ENCODE measurements around the gene TUBD1.

DNA sequence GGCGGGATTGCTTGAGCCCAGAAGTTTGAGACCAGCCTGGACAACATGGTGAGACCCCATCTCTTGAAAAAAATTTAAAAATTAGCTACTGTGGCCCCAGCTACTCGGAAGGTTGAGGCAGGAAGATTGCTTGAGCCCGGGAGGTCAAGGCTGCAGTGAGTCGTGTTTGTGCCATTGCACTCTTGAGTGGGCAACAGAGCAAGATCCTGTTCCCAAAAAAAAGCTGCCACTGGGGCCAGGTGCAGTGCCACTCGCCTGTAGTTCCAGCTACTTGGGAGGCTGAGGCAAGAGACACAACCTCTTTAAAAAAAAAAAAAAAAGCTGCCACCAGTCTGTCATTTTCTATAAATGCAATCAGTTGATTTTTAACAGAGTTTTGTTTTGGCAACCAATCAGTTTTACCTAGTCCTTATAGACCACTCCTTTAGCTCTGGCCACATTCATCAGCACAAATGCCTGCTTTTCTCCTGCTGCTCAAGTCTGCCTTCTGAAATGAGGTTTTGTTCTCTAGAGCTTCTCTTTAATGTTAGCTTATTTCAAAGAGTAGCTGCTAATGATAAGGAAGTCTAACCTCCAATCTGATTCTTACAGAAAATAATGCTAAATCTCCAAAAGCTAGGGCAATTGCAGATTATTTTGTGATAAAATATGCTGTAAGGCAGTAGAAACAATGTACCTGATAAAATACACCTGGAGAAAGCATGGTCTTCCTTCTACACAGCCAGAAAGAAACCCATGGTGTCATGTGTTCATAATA, 64.8 kb downstream of the TUBD1 start:
- TF ChIP-seq, protein P1, sequence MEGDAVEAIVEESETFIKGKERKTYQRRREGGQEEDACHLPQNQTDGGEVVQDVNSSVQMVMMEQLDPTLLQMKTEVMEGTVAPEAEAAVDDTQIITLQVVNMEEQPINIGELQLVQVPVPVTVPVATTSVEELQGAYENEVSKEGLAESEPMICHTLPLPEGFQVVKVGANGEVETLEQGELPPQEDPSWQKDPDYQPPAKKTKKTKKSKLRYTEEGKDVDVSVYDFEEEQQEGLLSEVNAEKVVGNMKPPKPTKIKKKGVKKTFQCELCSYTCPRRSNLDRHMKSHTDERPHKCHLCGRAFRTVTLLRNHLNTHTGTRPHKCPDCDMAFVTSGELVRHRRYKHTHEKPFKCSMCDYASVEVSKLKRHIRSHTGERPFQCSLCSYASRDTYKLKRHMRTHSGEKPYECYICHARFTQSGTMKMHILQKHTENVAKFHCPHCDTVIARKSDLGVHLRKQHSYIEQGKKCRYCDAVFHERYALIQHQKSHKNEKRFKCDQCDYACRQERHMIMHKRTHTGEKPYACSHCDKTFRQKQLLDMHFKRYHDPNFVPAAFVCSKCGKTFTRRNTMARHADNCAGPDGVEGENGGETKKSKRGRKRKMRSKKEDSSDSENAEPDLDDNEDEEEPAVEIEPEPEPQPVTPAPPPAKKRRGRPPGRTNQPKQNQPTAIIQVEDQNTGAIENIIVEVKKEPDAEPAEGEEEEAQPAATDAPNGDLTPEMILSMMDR (IDR thresholded peaks at IDR 0.05; ENCODE audit: borderline replicate concordance, extremely low read depth, low read length, poor library complexity, severe bottlenecking): no peak
- TF ChIP-seq EZH2 (IDR thresholded peaks at IDR 0.05; ENCODE audit: borderline replicate concordance, low read depth, low read length, severe bottlenecking): no peak
